HG02981 (cell line): ENCODE results near the gene NBEA.

Source experiments
- ATAC-seq: cut with Tn5 transposase; IDR thresholded peaks from one replicate; pipeline ENCODE4 v1.9.1; 2021; ENCODE audit warnings: mild to moderate bottlenecking, moderate library complexity; ENCODE audit not compliant: unreplicated experiment

NBEA gene

GRCh38 chr13:35256459-35257148 is 314.5 kb downstream of the NBEA start:
- no peak for ATAC-seq

- ATAC-seq: no peak
These were observed 318.2 kb downstream of the NBEA start for GRCh38 chr13:35260316-35260715.

- no peak for ATAC-seq
These were observed 324.3 kb downstream of the NBEA start for GRCh38 chr13:35266412-35266811.

GRCh38 chr13:35278917-35279316 is 336.8 kb downstream of the NBEA start:
- no peak for ATAC-seq

- no peak for ATAC-seq
These were observed 337.4 kb downstream of the NBEA start for GRCh38 chr13:35279500-35279899.

- ATAC-seq: no peak
These were observed 341.8 kb downstream of the NBEA start for GRCh38 chr13:35283856-35284255.

GRCh38 chr13:35285677-35286076 is 343.6 kb downstream of the NBEA start:
- no peak for ATAC-seq

GRCh38 chr13:35292329-35292728 is 350.3 kb downstream of the NBEA start:
- ATAC-seq: no peak

GRCh38 chr13:35293579-35294226 is 351.6 kb downstream of the NBEA start:
- no peak for ATAC-seq

GRCh38 chr13:35309706-35310105 is 367.6 kb downstream of the NBEA start:
- no peak for ATAC-seq

- ATAC-seq: no peak
These were observed 390.1 kb downstream of the NBEA start for GRCh38 chr13:35332134-35332533.

GRCh38 chr13:35333157-35333556 is 391.1 kb downstream of the NBEA start:
- ATAC-seq: no peak

- ATAC-seq: no peak
These were observed 400.4 kb downstream of the NBEA start for GRCh38 chr13:35342440-35342839.

GRCh38 chr13:35343417-35343816 is 401.3 kb downstream of the NBEA start:
- no peak for ATAC-seq

GRCh38 chr13:35345992-35346391 is 403.9 kb downstream of the NBEA start:
- ATAC-seq: no peak

GRCh38 chr13:35346494-35346893 is 404.4 kb downstream of the NBEA start:
- no peak for ATAC-seq

GRCh38 chr13:35347679-35348205 is 405.7 kb downstream of the NBEA start:
- no peak for ATAC-seq

GRCh38 chr13:35349052-35349451 is 407.0 kb downstream of the NBEA start:
- ATAC-seq: no peak

GRCh38 chr13:35349673-35350278 is 407.7 kb downstream of the NBEA start:
- ATAC-seq: peak; percentile 88

- no peak for ATAC-seq
These were observed 412.2 kb downstream of the NBEA start for GRCh38 chr13:35354285-35354684.

- no peak for ATAC-seq
These were observed 412.8 kb downstream of the NBEA start for GRCh38 chr13:35354882-35355281.

GRCh38 chr13:35356572-35356971 is 414.5 kb downstream of the NBEA start:
- no peak for ATAC-seq
